HUES48 (cell line): ENCODE data around the gene CDC27.
"Not testable (repeated sequence)": the region's sequence is repeated elsewhere in the genome, so short reads cannot be mapped to it uniquely, and the experiment has no call there.

ENCODE experiments used
- H3K27ac ChIP-seq: one replicate; pipeline ENCODE4 v1.7.0; 2013; ENCODE audit warnings: low read depth, low read length, inconsistent platforms
- H3K27me3 ChIP-seq: 2 replicates; pipeline ENCODE4 v1.6.1; 2013; ENCODE audit warnings: mild to moderate bottlenecking, low read length; ENCODE audit not compliant: control insufficient read depth, insufficient read depth
- H3K36me3 ChIP-seq: 2 replicates; pipeline ENCODE4 v1.6.1; 2013; ENCODE audit warnings: low read length; ENCODE audit not compliant: control insufficient read depth, insufficient read depth
- H3K4me1 ChIP-seq: 2 replicates; pipeline ENCODE4 v1.6.1; 2013; ENCODE audit warnings: mild to moderate bottlenecking, low read length; ENCODE audit not compliant: control insufficient read depth, insufficient read depth
- H3K4me3 ChIP-seq: 2 replicates; pipeline ENCODE4 v1.5.1; 2013; ENCODE audit warnings: mild to moderate bottlenecking, low read depth, low read length
- H3K9ac ChIP-seq: 2 replicates; pipeline ENCODE4 v1.6.1; 2013; ENCODE audit warnings: mild to moderate bottlenecking, low read depth, low read length, moderate library complexity
- H3K9me3 ChIP-seq: 2 replicates; pipeline ENCODE4 v1.6.1; 2013; ENCODE audit warnings: low read length; ENCODE audit not compliant: control insufficient read depth, insufficient read depth

The CDC27 gene

GRCh38 chr17:47219621-47220475 lies 30.8 kb upstream of the CDC27 start:
- Histone ChIP-seq H3K4me3 (no peak overlapping the region), H3K9ac (no peak overlapping the region), H3K4me1 (peaks cover 13% of the 10 kb centered on the region), H3K27me3 (no peaks in the 10 kb centered on the region), H3K36me3 (no peaks in the 10 kb centered on the region), H3K9me3 (peaks cover 5% of the 10 kb centered on the region; the same call in 1 of the 2 replicates), H3K27ac (no peak overlapping the region)

- Histone ChIP-seq H3K4me3 (no peak overlapping the region), H3K27ac (no peak overlapping the region), H3K9ac (no peak overlapping the region), H3K27me3 (no peaks in the 10 kb centered on the region), H3K9me3 (peaks cover 5% of the 10 kb centered on the region; the same call in 1 of the 2 replicates), H3K4me1 (peaks cover 13% of the 10 kb centered on the region), H3K36me3 (no peaks in the 10 kb centered on the region)
Measured at GRCh38 chr17:47218896-47219430, 29.9 kb upstream of the CDC27 start.

- peaks cover 13% of the 10 kb centered on the region for H3K4me1 ChIP-seq
- not testable (repeated sequence) for H3K36me3 ChIP-seq, H3K27me3 ChIP-seq, H3K4me3 ChIP-seq, H3K27ac ChIP-seq, H3K9ac ChIP-seq, H3K9me3 ChIP-seq
Measured at GRCh38 chr17:47217279-47217678, 28.2 kb upstream of the CDC27 start.

- not testable (repeated sequence) for H3K9ac ChIP-seq, H3K36me3 ChIP-seq
Measured at GRCh38 chr17:47216821-47217220, 27.7 kb upstream of the CDC27 start.

GRCh38 chr17:47214931-47215330 lies 25.8 kb upstream of the CDC27 start:
- Histone ChIP-seq H3K4me1 (no peaks in the 10 kb centered on the region), H3K27me3 (no peaks in the 10 kb centered on the region), H3K4me3 (no peak overlapping the region), H3K27ac (no peak overlapping the region), H3K9ac (no peak overlapping the region), H3K36me3 (no peaks in the 10 kb centered on the region), H3K9me3 (no peaks in the 10 kb centered on the region)

More at GRCh38 chr17:47216821-47217220, 27.7 kb upstream of the CDC27 start:
- not testable (repeated sequence) for H3K4me3 ChIP-seq, H3K27me3 ChIP-seq, H3K27ac ChIP-seq, H3K9me3 ChIP-seq
- peaks cover 13% of the 10 kb centered on the region for H3K4me1 ChIP-seq

- H3K9ac ChIP-seq: no peak overlapping the region
- no peaks in the 10 kb centered on the region for H3K27me3 ChIP-seq
- H3K4me1 ChIP-seq: no peaks in the 10 kb centered on the region
- H3K4me3 ChIP-seq: no peak overlapping the region
- no peak overlapping the region for H3K27ac ChIP-seq
- H3K36me3 ChIP-seq: no peaks in the 10 kb centered on the region
- no peaks in the 10 kb centered on the region for H3K9me3 ChIP-seq
Measured at GRCh38 chr17:47213540-47213939, 24.4 kb upstream of the CDC27 start.

- H3K27me3 ChIP-seq: no peaks in the 10 kb centered on the region
- no peaks in the 10 kb centered on the region for H3K4me1 ChIP-seq
- H3K36me3 ChIP-seq: no peaks in the 10 kb centered on the region
- H3K9ac ChIP-seq: no peak overlapping the region
- H3K9me3 ChIP-seq: no peaks in the 10 kb centered on the region
- no peak overlapping the region for H3K27ac ChIP-seq
- no peak overlapping the region for H3K4me3 ChIP-seq
Measured at GRCh38 chr17:47212458-47212857, 23.4 kb upstream of the CDC27 start.

- Histone ChIP-seq H3K9ac (no peak overlapping the region), H3K4me1 (no peaks in the 10 kb centered on the region), H3K27ac (no peak overlapping the region)
Measured at GRCh38 chr17:47210779-47211178, 21.7 kb upstream of the CDC27 start.

GRCh38 chr17:47210105-47210504 lies 21.0 kb upstream of the CDC27 start:
- H3K27ac ChIP-seq: no peak overlapping the region
- H3K36me3 ChIP-seq: no peaks in the 10 kb centered on the region
- H3K9ac ChIP-seq: no peak overlapping the region
- no peak overlapping the region for H3K4me3 ChIP-seq
- H3K9me3 ChIP-seq: no peaks in the 10 kb centered on the region
- no peaks in the 10 kb centered on the region for H3K4me1 ChIP-seq
- no peaks in the 10 kb centered on the region for H3K27me3 ChIP-seq

More at GRCh38 chr17:47210779-47211178, 21.7 kb upstream of the CDC27 start:
- H3K27me3 ChIP-seq: no peaks in the 10 kb centered on the region
- H3K36me3 ChIP-seq: no peaks in the 10 kb centered on the region
- H3K4me3 ChIP-seq: no peak overlapping the region
- H3K9me3 ChIP-seq: no peaks in the 10 kb centered on the region

- no peaks in the 10 kb centered on the region for H3K9me3 ChIP-seq
- no peaks in the 10 kb centered on the region for H3K36me3 ChIP-seq
- H3K27me3 ChIP-seq: no peaks in the 10 kb centered on the region
- no peak overlapping the region for H3K9ac ChIP-seq
- H3K4me3 ChIP-seq: no peak overlapping the region
- no peak overlapping the region for H3K27ac ChIP-seq
- H3K4me1 ChIP-seq: no peaks in the 10 kb centered on the region
Measured at GRCh38 chr17:47209499-47209898, 20.4 kb upstream of the CDC27 start.

GRCh38 chr17:47208744-47209488 lies 19.8 kb upstream of the CDC27 start, which contains the start of gene MYL4:
Gene MYL4, plus strand, starts transcription at chr17:47209348. Its CDS starts 75 bp downstream, at chr17:47209423.
- Histone ChIP-seq H3K27me3 (no peaks in the 10 kb centered on the region), H3K4me1 (no peaks in the 10 kb centered on the region), H3K9me3 (no peaks in the 10 kb centered on the region), H3K4me3 (no peak within 1 kb of the TSS), H3K27ac (no peak within 1 kb of the TSS), H3K36me3 (no peaks in the 10 kb centered on the region), H3K9ac (no peak within 1 kb of the TSS)
